NCI-H2107 treated with DMSO at 0.1 percent for 48 hours (cell line): ENCODE data around the gene DNASE2.
"Not testable (repeated sequence)": the region's sequence is repeated elsewhere in the genome, so short reads cannot be mapped to it uniquely, and the experiment has no call there.

ENCODE experiments used
- DNase-seq: peaks from one replicate; lab custom pipeline; 2025; ENCODE audit not compliant: unreplicated experiment; lab: John Stamatoyannopoulos, UW

Gene DNASE2

GRCh38 chr19:12881172-12881808 lies at the start of gene DNASE2:
Gene DNASE2 (minus strand): TSS chr19:12881449. CDS start chr19:12881375, 74 bp downstream.
- peak; percentile 95 for DNase-seq

- no peak for DNase-seq
Measured at GRCh38 chr19:12930002-12930645, 48.9 kb upstream of the DNASE2 start.

GRCh38 chr19:12924621-12925310 lies 43.5 kb upstream of the DNASE2 start:
- DNase-seq = no peak

- no peak for DNase-seq
Measured at GRCh38 chr19:12922959-12923358, 41.7 kb upstream of the DNASE2 start.

GRCh38 chr19:12921047-12921446 lies 39.8 kb upstream of the DNASE2 start:
- DNase-seq = no peak

- no peak for DNase-seq
Measured at GRCh38 chr19:12918253-12918652, 37.0 kb upstream of the DNASE2 start.

- not testable (repeated sequence) for DNase-seq
Measured at GRCh38 chr19:12915860-12916259, 34.6 kb upstream of the DNASE2 start.

- peak; percentile 65 for DNase-seq
Measured at GRCh38 chr19:12913851-12914690, 32.8 kb upstream of the DNASE2 start.

GRCh38 chr19:12913011-12913561 lies 31.8 kb upstream of the DNASE2 start:
- peak; percentile 97 for DNase-seq

GRCh38 chr19:12912571-12912970 lies 31.3 kb upstream of the DNASE2 start:
- peak; percentile 97 for DNase-seq

- no peak for DNase-seq
Measured at GRCh38 chr19:12907166-12907565, 25.9 kb upstream of the DNASE2 start.

- no peak for DNase-seq
Measured at GRCh38 chr19:12899891-12900518, 18.8 kb upstream of the DNASE2 start.

- DNase-seq = no peak
Measured at GRCh38 chr19:12896460-12896859, 15.2 kb upstream of the DNASE2 start.

- no peak for DNase-seq
Measured at GRCh38 chr19:12893582-12893981, 12.3 kb upstream of the DNASE2 start.

- DNase-seq = no peak
Measured at GRCh38 chr19:12891553-12892021, 10.3 kb upstream of the DNASE2 start.

GRCh38 chr19:12890787-12891552 lies 9.7 kb upstream of the DNASE2 start, which contains the start of gene GCDH:
Gene GCDH (plus strand): TSS chr19:12891160. CDS start chr19:12891305, 145 bp downstream.
- DNase-seq = peak; percentile 98

GRCh38 chr19:12890299-12890786 lies 9.1 kb upstream of the DNASE2 start:
- not testable (repeated sequence) for DNase-seq

- DNase-seq = no peak
Measured at GRCh38 chr19:12888006-12888603, 6.9 kb upstream of the DNASE2 start.
